Activated B cell treated with CpG ODN at 0.5 μM for 24 hours (primary cell): ENCODE measurements around the gene LPP. TPM values are rescaled to one million over a fixed set of nuclear protein-coding genes. Genes with fewer than 3 reads are reported as not detected.
"Not testable (repeated sequence)": the region's sequence is repeated elsewhere in the genome, so short reads cannot be mapped to it uniquely, and the experiment has no call there.

Experiments
- ATAC-seq: fragments of 200-7000 bp; cut with Tn5 transposase; one replicate; pipeline ENCODE4 v1.10.0; 2021; ENCODE audit warnings: low read depth, mild to moderate bottlenecking, moderate library complexity
- CTCF ChIA-PET: fragments of 350-600 bp; sonication (Branson Sonifier 250); formaldehyde crosslinking; loops from one replicate; lab custom pipeline; 2021; ENCODE audit warnings: antibody characterized with exemption; lab: Charles Lee
- POLR2A ChIA-PET: fragments of 350-600 bp; sonication (Branson Sonifier 250); formaldehyde crosslinking; loops from one replicate; lab custom pipeline; 2021; ENCODE audit warnings: antibody characterized with exemption; lab: Charles Lee
- DNase-seq: peaks from one replicate; pipeline ENCODE4 v3.0.0; 2022
- H3K27ac Mint-ChIP-seq: one replicate; pipeline ENCODE4 v1.8.0; 2020; ENCODE audit warnings: mixed read lengths
- H3K27me3 Mint-ChIP-seq: one replicate; pipeline ENCODE4 v1.8.0; 2021; ENCODE audit warnings: mixed read lengths
- H3K36me3 Mint-ChIP-seq: one replicate; pipeline ENCODE4 v1.8.0; 2021; ENCODE audit warnings: low read depth, mixed read lengths
- H3K4me1 Mint-ChIP-seq: one replicate; pipeline ENCODE4 v1.8.0; 2021; ENCODE audit warnings: mixed read lengths
- H3K4me3 Mint-ChIP-seq: one replicate; pipeline ENCODE4 v1.8.0; 2020; ENCODE audit warnings: mild to moderate bottlenecking, mixed read lengths
- H3K9me3 Mint-ChIP-seq: one replicate; pipeline ENCODE4 v1.8.0; 2020; ENCODE audit warnings: mixed read lengths
- intact Hi-C: fragments of 100-400 bp; cut with micrococcal nuclease; formaldehyde crosslinking; loops from one replicate; pipeline ENCODE4 v1.15.1; 2024
- total RNA-seq: library from RNA; stranded (reverse); gene quantifications from 2 replicates; pipeline ENCODE4 v1.2.3, GENCODE V29; 2022
- TF ChIP-seq, protein P1 (sequence below): fragments of 200-600 bp; IDR thresholded peaks from one replicate; pipeline ENCODE4 v1.8.0; 2022; ENCODE audit warnings: antibody characterized with exemption, mild to moderate bottlenecking

LPP gene
- total RNA-seq, 1 donor from 2014 or later: 60.1 TPM

DNA sequence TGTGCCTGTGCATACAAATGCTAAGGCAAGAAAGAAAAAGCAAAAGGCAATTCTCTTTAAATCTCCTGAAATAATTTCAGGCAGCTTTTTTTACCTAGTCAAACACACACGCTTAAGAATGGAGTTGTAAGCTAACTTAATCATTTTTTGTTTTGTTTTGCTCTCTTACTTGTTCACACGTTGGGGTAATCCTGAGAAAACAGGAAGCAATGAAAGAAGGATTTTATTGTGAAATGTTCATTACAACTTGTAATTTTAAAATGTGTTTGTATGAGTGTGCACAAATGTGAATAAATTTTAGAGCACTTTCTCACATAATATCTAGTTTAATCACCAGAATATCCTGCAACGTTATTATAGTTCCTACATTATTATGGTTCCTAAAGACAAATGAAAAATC lies 263.8 kb downstream of the LPP start:
- TF ChIP-seq, protein P1, sequence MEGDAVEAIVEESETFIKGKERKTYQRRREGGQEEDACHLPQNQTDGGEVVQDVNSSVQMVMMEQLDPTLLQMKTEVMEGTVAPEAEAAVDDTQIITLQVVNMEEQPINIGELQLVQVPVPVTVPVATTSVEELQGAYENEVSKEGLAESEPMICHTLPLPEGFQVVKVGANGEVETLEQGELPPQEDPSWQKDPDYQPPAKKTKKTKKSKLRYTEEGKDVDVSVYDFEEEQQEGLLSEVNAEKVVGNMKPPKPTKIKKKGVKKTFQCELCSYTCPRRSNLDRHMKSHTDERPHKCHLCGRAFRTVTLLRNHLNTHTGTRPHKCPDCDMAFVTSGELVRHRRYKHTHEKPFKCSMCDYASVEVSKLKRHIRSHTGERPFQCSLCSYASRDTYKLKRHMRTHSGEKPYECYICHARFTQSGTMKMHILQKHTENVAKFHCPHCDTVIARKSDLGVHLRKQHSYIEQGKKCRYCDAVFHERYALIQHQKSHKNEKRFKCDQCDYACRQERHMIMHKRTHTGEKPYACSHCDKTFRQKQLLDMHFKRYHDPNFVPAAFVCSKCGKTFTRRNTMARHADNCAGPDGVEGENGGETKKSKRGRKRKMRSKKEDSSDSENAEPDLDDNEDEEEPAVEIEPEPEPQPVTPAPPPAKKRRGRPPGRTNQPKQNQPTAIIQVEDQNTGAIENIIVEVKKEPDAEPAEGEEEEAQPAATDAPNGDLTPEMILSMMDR: no peak
- ATAC-seq (no peak), DNase-seq (no peak)
- Mint-ChIP-seq H3K27ac (peak overlapping the region; percentile 86), H3K4me1 (peaks cover 62% of the 10 kb centered on the region), H3K4me3 (peak overlapping the region; percentile 50), H3K36me3 (no peaks in the 10 kb centered on the region), H3K27me3 (no peaks in the 10 kb centered on the region), H3K9me3 (peaks cover 2% of the 10 kb centered on the region)
- intact Hi-C loops: loop anchor here (1.0 kb wide), 3 partner anchors 9 to 22 kb away; no protein-coding TSS in a partner anchor
- CTCF ChIA-PET: interaction anchor here (1.3 to 1.4 kb wide), 3 partner anchors 17 to 537 kb away, joined by 3 to 7 read pairs (median 3); no protein-coding TSS in a partner anchor
- POLR2A ChIA-PET: interaction anchor here (0.5 to 1.9 kb wide), 14 partner anchors 14 to 680 kb away, joined by 3 to 17 read pairs (median 4); partner anchors contain the start of gene BCL6

DNA sequence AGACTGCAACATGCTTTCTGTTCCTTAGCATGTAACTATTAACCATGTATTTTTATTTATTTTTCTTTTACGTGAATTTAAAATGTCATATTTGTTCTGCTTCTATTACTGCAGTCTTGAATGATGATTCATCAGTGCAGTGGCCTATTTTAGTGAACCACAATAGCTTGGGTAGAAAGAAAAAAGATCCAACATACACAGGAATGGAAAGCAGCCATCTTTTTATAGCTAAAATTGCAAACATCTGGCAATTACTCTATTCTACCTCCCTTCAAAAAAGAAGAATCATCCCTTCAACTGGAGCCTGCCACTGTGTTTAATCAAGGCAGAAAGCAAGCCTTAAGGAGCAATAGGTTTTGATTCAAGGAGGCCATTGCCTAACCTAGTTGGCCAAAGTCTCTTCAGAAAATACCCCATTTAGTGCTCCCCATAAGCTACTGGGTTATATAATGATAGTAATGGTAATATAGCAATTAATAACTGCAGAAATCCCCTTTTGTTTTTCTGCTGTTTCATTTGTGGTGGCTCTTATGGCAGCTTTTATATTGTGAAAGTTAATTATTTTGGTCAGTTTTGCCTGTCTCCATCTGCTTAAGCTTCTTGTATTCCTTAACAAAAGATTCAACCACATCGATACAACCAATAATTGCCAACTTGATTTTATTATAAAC lies 267.3 kb downstream of the LPP start:
- intact Hi-C loops: loop anchor here (1.0 to 5.0 kb wide), 4 partner anchors 21 to 679 kb away; no protein-coding TSS in a partner anchor
- Mint-ChIP-seq H3K4me3 (peak overlapping the region; percentile 69), H3K4me1 (peaks cover 92% of the 10 kb centered on the region), H3K9me3 (peaks cover 7% of the 10 kb centered on the region), H3K36me3 (peaks cover 26% of the 10 kb centered on the region), H3K27ac (peak overlapping the region; percentile 98), H3K27me3 (no peaks in the 10 kb centered on the region)
- ATAC-seq: peak; percentile 4
- POLR2A ChIA-PET: interaction anchor here (0.5 to 2.6 kb wide), 33 partner anchors 12 to 682 kb away, joined by 3 to 79 read pairs (median 4); partner anchors contain the start of genes BCL6 and LPP
- no peak for DNase-seq
- CTCF ChIA-PET: interaction anchor here (0.9 to 2.3 kb wide), 14 partner anchors 9 to 682 kb away, joined by 3 to 13 read pairs (median 3); partner anchors contain the start of gene BCL6
- TF ChIP-seq, protein P1: no peak

DNA sequence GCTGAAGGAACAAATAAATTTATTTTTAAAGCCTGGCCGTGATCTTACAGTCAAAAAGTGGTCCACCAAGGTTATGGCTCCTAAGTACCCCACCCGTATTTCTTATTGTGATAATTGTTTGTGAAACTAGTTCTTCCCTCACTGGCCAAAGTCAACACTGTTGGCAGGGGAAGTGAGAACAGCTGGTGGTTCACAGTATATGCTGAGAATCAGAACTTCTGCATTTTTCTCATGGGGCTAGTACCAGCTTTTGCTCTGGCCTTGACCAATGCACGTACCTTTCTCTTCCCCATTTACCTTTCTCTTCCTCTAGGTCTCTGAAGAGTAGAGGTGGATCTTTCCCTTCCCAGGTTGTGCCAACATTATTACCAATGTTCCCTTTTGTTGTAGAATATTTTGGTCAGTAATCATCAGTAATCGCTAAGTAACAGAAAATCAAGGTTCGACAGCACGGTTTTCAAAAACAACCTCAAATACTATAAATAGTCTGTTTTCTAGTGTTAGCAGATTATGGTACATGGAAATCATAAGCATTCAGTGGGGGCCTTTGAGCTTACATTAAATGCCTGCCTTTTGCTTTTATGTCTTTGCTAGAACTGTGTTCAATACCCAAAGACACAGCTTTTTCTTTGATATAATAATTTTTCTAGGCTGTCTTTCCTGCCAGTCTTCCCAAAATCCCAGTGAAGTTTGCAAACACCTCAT lies 268.0 kb downstream of the LPP start:
- intact Hi-C loops: loop anchor here (1.0 to 5.0 kb wide), 7 partner anchors 11 to 680 kb away; no protein-coding TSS in a partner anchor
- Mint-ChIP-seq H3K36me3 (peaks cover 32% of the 10 kb centered on the region), H3K4me1 (peaks cover 90% of the 10 kb centered on the region), H3K27me3 (no peaks in the 10 kb centered on the region), H3K27ac (peak overlapping the region; percentile 98), H3K9me3 (peaks cover 12% of the 10 kb centered on the region), H3K4me3 (peak overlapping the region; percentile 69)
- no peak for DNase-seq
- ChIA-PET POLR2A (interaction anchor here (0.6 to 2.6 kb wide), 29 partner anchors 11 to 682 kb away, joined by 3 to 79 read pairs (median 4); partner anchors contain the start of genes BCL6 and LPP), CTCF (interaction anchor here (0.9 to 2.3 kb wide), 14 partner anchors 8 to 683 kb away, joined by 3 to 13 read pairs (median 3); partner anchors contain the start of gene BCL6)
- ATAC-seq: peak; percentile 95
- TF ChIP-seq, protein P1: no peak

DNA sequence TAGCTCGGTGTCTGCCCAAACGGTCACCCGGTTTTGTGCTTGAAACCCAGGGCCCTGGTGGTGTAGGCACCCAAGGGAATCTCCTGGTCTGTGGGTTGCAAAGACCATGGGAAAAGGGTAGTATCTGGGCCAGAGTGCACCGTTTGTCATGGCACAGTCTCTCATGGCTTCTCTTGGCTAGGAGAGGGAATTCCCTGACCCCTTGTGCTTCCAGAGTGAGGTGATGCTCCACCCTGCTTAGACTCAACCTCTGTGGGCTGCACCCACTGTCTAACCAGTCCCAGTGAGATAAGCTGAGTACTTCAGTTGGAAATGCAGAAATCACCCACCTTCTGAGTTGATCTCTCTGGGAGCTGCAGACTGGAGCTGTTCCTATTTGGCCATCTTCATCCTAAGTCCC lies 274.0 kb downstream of the LPP start:
- Mint-ChIP-seq H3K4me1 (peaks cover 89% of the 10 kb centered on the region), H3K36me3 (peaks cover 36% of the 10 kb centered on the region), H3K27ac (peak overlapping the region; percentile 65), H3K9me3 (peaks cover 18% of the 10 kb centered on the region)
- intact Hi-C loops, ATAC-seq, H3K27me3 Mint-ChIP-seq, DNase-seq, CTCF ChIA-PET, H3K4me3 Mint-ChIP-seq: not testable (repeated sequence)
- POLR2A ChIA-PET: interaction anchor here (0.8 to 1.7 kb wide), 4 partner anchors 11 to 27 kb away, joined by 3 to 6 read pairs (median 4); no protein-coding TSS in a partner anchor

DNA sequence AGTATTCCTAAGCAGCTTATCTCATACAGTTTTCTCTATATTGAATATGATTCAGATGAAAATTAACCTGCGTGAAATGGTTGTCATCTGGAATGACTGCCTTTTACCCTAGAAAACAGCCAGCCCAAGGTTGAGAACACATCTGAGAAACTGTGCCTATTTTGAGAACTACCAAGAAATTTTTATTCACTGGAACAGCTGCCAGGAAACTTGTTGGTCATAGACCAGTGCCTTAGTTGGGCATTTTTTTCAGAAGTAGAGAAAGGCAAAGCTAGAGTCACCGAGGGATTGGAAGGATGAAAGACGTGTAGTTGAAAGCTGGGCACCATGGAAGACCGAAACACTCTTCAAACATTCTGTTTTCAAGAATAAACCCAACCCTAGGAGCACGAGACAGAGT lies 277.1 kb downstream of the LPP start:
- H3K27me3 Mint-ChIP-seq: no peaks in the 10 kb centered on the region
- H3K27ac Mint-ChIP-seq: peak overlapping the region; percentile 100
- ChIA-PET CTCF (interaction anchor here (1.0 to 2.0 kb wide), 2 partner anchors 10 to 37 kb away, joined by 3 to 4 read pairs; no protein-coding TSS in a partner anchor), POLR2A (interaction anchor here (0.7 to 6.5 kb wide), 8 partner anchors 9 to 692 kb away, joined by 3 to 50 read pairs (median 12); no protein-coding TSS in a partner anchor)
- peaks cover 87% of the 10 kb centered on the region for H3K4me1 Mint-ChIP-seq
- H3K36me3 Mint-ChIP-seq: peaks cover 21% of the 10 kb centered on the region
- ATAC-seq: no peak
- H3K4me3 Mint-ChIP-seq: peak overlapping the region; percentile 29
- TF ChIP-seq, protein P1: no peak
- intact Hi-C loops: loop anchor here (5.0 kb wide), 1 partner anchor 124 kb away; no protein-coding TSS in a partner anchor
- H3K9me3 Mint-ChIP-seq: peaks cover 15% of the 10 kb centered on the region
- no peak for DNase-seq
